Tongue (tissue), 2 donors: ENCODE results near the gene PDSS1. TPM values are rescaled to one million over a fixed set of nuclear protein-coding genes. Genes with fewer than 3 reads are reported as not detected.
"Not testable (repeated sequence)": the region's sequence is repeated elsewhere in the genome, so short reads cannot be mapped to it uniquely, and the experiment has no call there.

Experiments
- DNase-seq: peaks from one replicate; pipeline ENCODE4 v3.0.0-alpha.2; 2015
- total RNA-seq: library from RNA; depleted of rRNA; stranded (reverse); fragments of >200 nt; gene quantifications from one replicate; pipeline ENCODE4 v1.2.3, GENCODE V29; 2014

Gene PDSS1
- 9.7 TPM for total RNA-seq

GRCh38 chr10:26697163-26697921 is at the start of gene PDSS1:
TSS of gene PDSS1 (plus strand) at chr10:26697701. CDS start at chr10:26697712, 11 bp downstream.
- peak; percentile 83 for DNase-seq

GRCh38 chr10:26648245-26648636 is 49.3 kb upstream of the PDSS1 start:
- DNase-seq, result not testable (repeated sequence)

- no peak for DNase-seq
Measured at GRCh38 chr10:26650406-26650805, 47.1 kb upstream of the PDSS1 start.

- not testable (repeated sequence) for DNase-seq
Measured at GRCh38 chr10:26651476-26651875, 46.0 kb upstream of the PDSS1 start.

- DNase-seq, result no peak
Measured at GRCh38 chr10:26653004-26653403, 44.5 kb upstream of the PDSS1 start.

GRCh38 chr10:26655746-26656145 is 41.8 kb upstream of the PDSS1 start:
- peak; percentile 2 for DNase-seq

GRCh38 chr10:26662864-26663263 is 34.6 kb upstream of the PDSS1 start:
- DNase-seq, result no peak

GRCh38 chr10:26665080-26666048 is 32.1 kb upstream of the PDSS1 start:
- no peak for DNase-seq

GRCh38 chr10:26675873-26676257 is 21.6 kb upstream of the PDSS1 start:
- DNase-seq, result no peak

- DNase-seq, result no peak
Measured at GRCh38 chr10:26679588-26679987, 17.9 kb upstream of the PDSS1 start.

GRCh38 chr10:26681076-26681475 is 16.4 kb upstream of the PDSS1 start:
- DNase-seq, result no peak

GRCh38 chr10:26681971-26682370 is 15.5 kb upstream of the PDSS1 start:
- not testable (repeated sequence) for DNase-seq

GRCh38 chr10:26682931-26683330 is 14.6 kb upstream of the PDSS1 start:
- no peak for DNase-seq

- DNase-seq, result peak; percentile 29
Measured at GRCh38 chr10:26684667-26685264, 12.7 kb upstream of the PDSS1 start.

GRCh38 chr10:26685441-26685840 is 12.1 kb upstream of the PDSS1 start:
- no peak for DNase-seq

GRCh38 chr10:26689399-26689798 is 8.1 kb upstream of the PDSS1 start:
- DNase-seq, result no peak

GRCh38 chr10:26690731-26691475 is 6.6 kb upstream of the PDSS1 start:
- DNase-seq, result no peak

GRCh38 chr10:26694536-26694935 is 3.0 kb upstream of the PDSS1 start:
- not testable (repeated sequence) for DNase-seq

GRCh38 chr10:26696786-26697162 is 727 bp upstream of the PDSS1 start:
- no peak for DNase-seq

- peak; percentile 6 for DNase-seq
Measured at GRCh38 chr10:26697922-26698608, 564 bp downstream of the PDSS1 start.

- DNase-seq, result no peak
Measured at GRCh38 chr10:26698909-26699308, 1.4 kb downstream of the PDSS1 start.
